GM18526 (cell line): ENCODE measurements around the gene SLC22A2.

Experiments used
- POLR2A ChIP-seq: IDR thresholded peaks from 3 replicates; pipeline ENCODE4 v1.6.1; 2011; ENCODE audit not compliant: insufficient read length; ENCODE audit errors: extremely low read depth

The SLC22A2 gene

DNA sequence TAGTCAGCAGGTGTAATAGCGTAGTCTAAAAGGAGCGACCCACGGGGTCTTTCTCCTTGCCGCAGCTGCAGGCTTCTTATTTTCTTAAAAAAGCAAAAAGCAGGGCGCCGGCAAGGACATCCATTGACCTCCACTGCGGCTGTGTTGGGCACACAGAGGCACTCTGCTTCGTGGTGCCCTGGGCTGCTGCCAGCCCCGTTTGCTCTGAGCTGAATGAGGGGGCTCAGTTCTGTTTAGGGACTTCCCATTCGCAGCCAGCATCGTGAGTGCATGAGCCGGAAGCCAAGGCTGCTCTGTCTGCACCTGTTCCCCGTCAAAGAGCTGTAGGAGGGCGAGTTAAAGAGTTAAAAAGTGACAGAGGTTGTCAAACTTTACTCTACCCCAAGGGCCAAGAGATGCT is 1.7 kb upstream of the SLC22A2 start:
- TF ChIP-seq POLR2A: no peak

GRCh38 chr6:160259598-160259997 is 977 bp upstream of the SLC22A2 start:
- TF ChIP-seq POLR2A: no peak

DNA sequence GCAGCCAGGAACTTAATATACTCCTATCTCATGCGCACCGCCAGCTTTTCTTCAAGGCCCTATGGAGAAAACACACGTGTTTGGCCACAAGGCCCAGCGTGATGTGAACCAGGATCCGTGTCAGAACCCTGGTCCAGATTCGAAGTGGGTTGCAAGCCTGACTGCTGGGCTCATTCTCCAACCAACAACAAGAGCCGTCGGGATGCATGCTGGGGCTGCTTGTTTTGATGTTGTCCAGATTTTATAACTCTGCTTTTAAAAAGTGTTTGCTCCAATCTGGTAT is 463 bp upstream of the SLC22A2 start:
- TF ChIP-seq POLR2A: no peak

GRCh38 chr6:160256445-160256844 is 2.2 kb downstream of the SLC22A2 start:
- no peak for TF ChIP-seq POLR2A

DNA sequence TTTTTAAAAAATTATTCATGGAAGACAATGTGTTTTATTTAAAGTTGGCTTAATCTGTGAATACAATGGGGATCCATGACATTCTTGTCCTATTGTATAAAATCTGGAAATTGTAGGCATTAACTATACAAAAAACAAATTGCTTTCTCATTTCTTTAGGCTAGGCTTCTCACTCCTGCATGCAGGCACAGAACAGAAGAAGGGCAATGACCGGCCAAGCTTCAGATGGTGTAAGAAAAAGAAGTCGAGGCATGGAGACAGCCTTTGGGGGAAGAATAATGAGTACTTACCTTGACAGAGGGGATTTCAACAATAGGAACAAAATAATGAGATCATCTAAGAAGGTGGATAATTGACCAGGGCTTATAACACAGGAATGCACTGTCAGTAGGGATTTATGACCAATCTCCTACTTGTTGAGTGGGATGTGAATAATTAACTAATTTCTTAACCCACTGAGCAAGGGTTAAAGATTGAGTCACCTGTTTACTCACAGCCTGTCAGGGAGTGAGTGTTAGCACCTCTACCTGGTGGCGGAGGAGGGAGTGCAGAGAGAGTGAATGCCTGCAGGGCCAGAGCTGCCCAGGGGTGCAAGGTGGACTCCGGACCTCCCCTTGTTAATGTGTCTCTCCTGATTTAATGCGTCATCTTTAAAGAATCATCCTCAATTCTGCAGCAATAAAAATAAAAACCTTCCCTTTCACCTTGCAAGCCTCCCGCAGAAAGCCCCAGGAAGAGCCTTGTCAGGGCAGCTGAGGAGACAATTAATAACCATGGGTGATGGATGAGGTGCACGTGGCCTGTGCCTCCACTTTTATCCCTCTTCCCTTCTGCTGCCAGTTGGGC is 3.9 kb downstream of the SLC22A2 start:
- TF ChIP-seq POLR2A: no peak

DNA sequence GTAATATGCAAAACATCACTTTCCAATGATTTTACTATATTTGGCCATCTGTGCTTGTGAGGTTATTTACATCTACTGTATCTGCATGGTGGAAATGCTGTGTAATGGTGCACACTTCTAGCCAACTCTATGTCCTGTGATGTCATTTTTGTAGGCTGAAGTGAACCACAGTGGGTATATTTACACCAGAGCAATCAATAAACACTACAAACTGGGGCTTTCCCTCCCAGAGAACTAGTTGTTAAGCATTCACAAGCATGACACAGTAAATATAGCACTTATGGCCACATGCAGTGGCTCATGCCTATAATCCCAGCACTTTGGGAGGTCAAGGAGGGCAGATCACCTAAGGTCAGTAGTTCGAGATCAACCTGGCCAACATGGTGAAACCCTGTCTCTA is 4.9 kb downstream of the SLC22A2 start:
- no peak for TF ChIP-seq POLR2A

GRCh38 chr6:160253292-160253691 is 5.3 kb downstream of the SLC22A2 start:
- TF ChIP-seq POLR2A: no peak

GRCh38 chr6:160252073-160252813 is 6.4 kb downstream of the SLC22A2 start:
- no peak for TF ChIP-seq POLR2A

DNA sequence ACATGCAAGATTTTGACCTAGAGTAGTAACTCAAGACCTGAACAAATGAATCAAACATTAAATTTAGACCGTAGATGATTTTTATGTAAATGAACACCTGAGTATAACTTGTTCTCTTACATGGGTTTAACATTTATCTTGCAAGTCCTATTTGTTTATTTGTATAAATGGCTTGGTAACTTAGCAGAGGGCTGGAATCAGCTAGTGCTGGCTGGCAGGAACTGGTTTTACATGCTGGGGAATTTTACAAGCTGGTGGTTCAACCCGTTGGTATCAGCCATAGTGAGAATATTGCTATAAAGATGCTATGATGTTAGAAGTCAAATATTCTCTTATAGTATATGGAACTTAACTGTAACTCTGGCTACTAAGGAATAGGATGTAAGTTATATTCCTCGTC is 8.9 kb downstream of the SLC22A2 start:
- TF ChIP-seq POLR2A: no peak

- no peak for TF ChIP-seq POLR2A
Measured at GRCh38 chr6:160248538-160248937, 10.1 kb downstream of the SLC22A2 start.

DNA sequence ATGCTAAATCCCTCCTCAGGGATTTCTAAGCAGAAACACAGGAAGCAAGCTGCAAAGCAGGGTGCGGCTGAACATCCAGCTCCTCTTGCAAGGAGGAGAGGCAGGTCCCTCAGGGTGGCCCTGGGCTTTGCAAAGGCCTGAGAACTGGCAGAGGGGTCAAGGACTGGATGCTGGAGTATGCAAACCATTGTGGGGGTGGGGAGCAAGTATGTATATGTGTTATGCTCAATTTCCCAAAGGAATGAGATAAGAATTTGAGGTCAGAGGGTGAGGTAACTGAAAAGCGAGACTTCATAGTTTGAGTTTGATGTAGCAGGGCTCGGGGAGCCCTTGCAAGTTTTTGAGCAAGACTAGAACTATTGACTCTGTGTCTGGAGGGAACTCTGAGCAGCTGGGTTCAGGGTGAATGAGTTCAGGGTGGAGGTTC is 11.2 kb downstream of the SLC22A2 start:
- TF ChIP-seq POLR2A: no peak

DNA sequence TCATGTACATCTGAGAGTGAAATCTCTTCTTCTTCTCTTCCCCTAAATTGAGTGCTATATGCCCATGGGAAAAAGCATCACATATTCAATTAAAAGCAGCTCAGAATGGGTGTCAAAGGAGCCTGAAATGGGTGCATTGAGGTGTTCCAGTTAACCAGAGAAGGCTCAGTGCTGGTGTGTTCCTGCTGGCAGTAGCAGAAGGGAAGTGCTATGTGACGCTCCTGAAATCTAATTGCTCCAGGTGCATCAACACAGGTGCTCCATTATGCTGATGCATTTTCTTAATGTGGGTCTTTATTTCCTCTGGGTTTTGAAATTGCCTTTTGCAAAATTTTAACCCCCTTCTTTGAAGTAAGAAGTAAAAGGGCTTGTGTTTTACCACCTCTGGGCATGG is 17.9 kb downstream of the SLC22A2 start:
- TF ChIP-seq POLR2A: no peak

GRCh38 chr6:160239929-160240690 is 18.5 kb downstream of the SLC22A2 start:
- no peak for TF ChIP-seq POLR2A

DNA sequence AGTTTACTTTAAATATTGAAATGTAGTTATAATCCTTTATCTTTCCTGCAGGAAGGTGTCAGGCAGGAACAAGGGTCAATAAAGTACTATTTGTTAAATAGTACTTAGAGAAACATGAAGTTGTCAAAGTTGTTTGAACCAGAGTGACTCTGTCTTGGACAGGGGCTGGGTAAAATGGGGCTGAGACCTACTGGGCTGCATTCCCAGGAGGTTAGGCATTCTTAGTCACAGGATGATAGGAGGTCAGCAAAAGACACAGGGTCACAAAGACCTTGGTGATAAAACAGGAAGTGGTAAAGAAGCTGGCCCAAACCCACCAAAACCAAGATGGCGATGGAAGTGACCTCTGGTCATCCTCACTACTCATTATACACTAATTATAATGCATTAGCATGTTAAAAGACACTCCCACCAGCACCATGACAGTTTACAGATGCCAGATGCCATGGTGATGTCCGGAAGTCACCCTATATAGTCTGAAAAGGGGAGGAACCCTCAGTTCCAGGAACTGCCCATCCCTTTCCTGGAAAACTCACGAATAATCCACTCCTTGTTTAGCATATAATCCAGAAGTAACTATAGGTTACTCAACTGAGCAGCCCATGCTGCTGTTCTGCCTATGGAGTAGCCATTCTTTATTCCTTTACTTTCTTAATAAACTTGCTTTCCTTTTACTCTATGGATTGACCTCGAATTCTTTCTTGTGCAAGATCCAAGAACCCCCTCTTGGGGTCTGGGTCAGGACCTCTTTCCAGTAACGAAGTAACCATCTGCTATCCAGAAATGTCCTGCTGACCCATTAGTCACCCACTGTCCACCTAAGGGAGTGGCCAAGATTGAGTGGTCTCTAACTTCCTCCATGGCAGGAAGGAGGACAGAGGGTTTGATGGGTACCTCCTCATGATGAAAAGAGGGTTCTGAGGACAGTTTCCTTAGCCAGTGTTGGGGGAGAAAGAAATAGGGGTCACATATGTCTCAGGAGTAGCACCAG is 19.6 kb downstream of the SLC22A2 start:
- no peak for TF ChIP-seq POLR2A

DNA sequence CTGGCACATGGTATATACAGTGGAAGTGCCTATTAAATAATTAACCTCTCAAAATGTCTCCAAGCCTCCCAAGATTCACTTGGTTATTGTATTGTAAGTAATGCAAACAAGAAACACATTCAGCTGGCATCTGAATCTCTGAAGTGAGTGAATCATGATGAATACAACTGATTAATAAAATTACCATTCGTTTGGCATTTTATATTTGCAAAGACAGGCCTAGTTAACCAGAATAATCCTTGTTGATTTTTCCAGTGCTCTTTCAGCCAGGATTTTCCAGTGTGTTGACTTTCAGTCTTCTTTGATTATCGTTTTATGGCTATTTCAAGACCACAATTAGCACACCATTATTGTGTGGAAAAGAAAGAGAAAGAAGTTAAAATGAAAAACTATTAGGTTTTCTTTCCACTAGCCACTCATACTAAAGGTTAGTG is 20.3 kb downstream of the SLC22A2 start:
- TF ChIP-seq POLR2A: no peak
